GM23338 (cell line): Measurements from ENCODE around the gene FFAR3. TPM values are rescaled to one million over a fixed set of nuclear protein-coding genes. Genes with fewer than 3 reads are reported as not detected.

Experiments
- ATAC-seq: fragments of 200-7000 bp; cut with Tn5 transposase; 3 replicates; pipeline ENCODE4 v1.9.1; 2020
- DNase-seq: peaks from one replicate; pipeline ENCODE4 v3.0.0-alpha.2; 2015; ENCODE audit warnings: low spot score
- H2AFZ ChIP-seq: fragments of 200-600 bp; sonication (generic); 2 replicates; pipeline ENCODE4 v1.8.0; 2016; ENCODE audit warnings: antibody characterized with exemption, mild to moderate bottlenecking, moderate library complexity
- H3F3A ChIP-seq: fragments of 200-600 bp; sonication (generic); replicated peaks from 2 replicates; pipeline ENCODE4 v1.8.0; 2017; ENCODE audit warnings: antibody characterized with exemption, mixed run types, low read depth
- H3K27ac ChIP-seq: fragments of 200-600 bp; sonication (generic); 2 replicates; pipeline ENCODE4 v1.6.1; 2016; ENCODE audit warnings: low read depth
- H3K27me3 ChIP-seq: fragments of 200-600 bp; sonication (generic); 2 replicates; pipeline ENCODE4 v1.8.0; 2016; ENCODE audit warnings: mild to moderate bottlenecking, mixed run types, moderate library complexity; ENCODE audit not compliant: insufficient read depth
- H3K36me3 ChIP-seq: fragments of 200-600 bp; sonication (generic); 2 replicates; pipeline ENCODE4 v1.8.0; 2016; ENCODE audit warnings: mild to moderate bottlenecking; ENCODE audit not compliant: insufficient read depth
- H3K4me1 ChIP-seq: fragments of 200-600 bp; sonication (generic); 2 replicates; pipeline ENCODE4 v1.8.0; 2016; ENCODE audit warnings: mild to moderate bottlenecking, moderate library complexity; ENCODE audit not compliant: insufficient read depth
- H3K4me2 ChIP-seq: fragments of 200-600 bp; sonication (generic); 2 replicates; pipeline ENCODE4 v1.7.1; 2017; ENCODE audit warnings: mixed run types
- H3K4me3 ChIP-seq: fragments of 200-600 bp; sonication (generic); 2 replicates; pipeline ENCODE4 v1.6.1; 2016; ENCODE audit warnings: mixed run types
- H3K79me2 ChIP-seq: fragments of 200-600 bp; sonication (generic); replicated peaks from 2 replicates; pipeline ENCODE4 v1.8.0; 2017; ENCODE audit warnings: mild to moderate bottlenecking; ENCODE audit not compliant: insufficient read depth
- H3K9me2 ChIP-seq: fragments of 200-600 bp; sonication (generic); 2 replicates; pipeline ENCODE4 v1.8.0; 2017; ENCODE audit not compliant: insufficient read depth
- H4K20me1 ChIP-seq: fragments of 200-600 bp; sonication (generic); replicated peaks from 2 replicates; pipeline ENCODE4 v1.8.0; 2017; ENCODE audit warnings: mild to moderate bottlenecking; ENCODE audit not compliant: insufficient read depth
- H3K27ac Mint-ChIP-seq: 2 replicates; pipeline ENCODE4 v1.8.0; 2020; ENCODE audit warnings: inconsistent platforms, mild to moderate bottlenecking, moderate library complexity, mixed read lengths
- H3K27me3 Mint-ChIP-seq: 3 replicates; pipeline ENCODE4 v1.8.0; 2022; ENCODE audit warnings: low read depth, mild to moderate bottlenecking, moderate library complexity, mixed read lengths, inconsistent platforms; ENCODE audit not compliant: insufficient read depth, poor library complexity
- H3K36me3 Mint-ChIP-seq: 3 replicates; pipeline ENCODE4 v1.8.0; 2021; ENCODE audit warnings: low read depth, mild to moderate bottlenecking, inconsistent platforms, moderate library complexity, mixed read lengths
- H3K4me1 Mint-ChIP-seq: 3 replicates; pipeline ENCODE4 v1.8.0; 2020; ENCODE audit warnings: mild to moderate bottlenecking, inconsistent platforms, mixed read lengths
- H3K4me3 Mint-ChIP-seq: 3 replicates; pipeline ENCODE4 v1.8.0; 2021; ENCODE audit warnings: moderate library complexity, mild to moderate bottlenecking, inconsistent platforms, mixed read lengths
- H3K9me3 Mint-ChIP-seq: 3 replicates; pipeline ENCODE4 v1.8.0; 2020; ENCODE audit warnings: moderate library complexity, mild to moderate bottlenecking, inconsistent platforms, mixed read lengths
- CREB1 ChIP-seq: fragments of 250-450 bp; sonication (Bioruptor Pico); IDR thresholded peaks from 2 replicates; pipeline ENCODE4 v1.5.0; 2020; ENCODE audit warnings: low read depth, mild to moderate bottlenecking, moderate library complexity
- CTCF ChIP-seq, 2 experiments: fragments of 200-600 bp in 1 of 2; sonication (generic) in 1 of 2; conservative IDR thresholded peaks; 2 replicates each; pipeline versions ENCODE4 v1.5.1 to v1.6.1; 2016 to 2017; ENCODE audit warnings: antibody characterized with exemption in 2 of 2, low read depth in 2 of 2, mild to moderate bottlenecking in 2 of 2, moderate library complexity in 1 of 2
- ETS1 ChIP-seq: IDR thresholded peaks from 2 replicates; pipeline ENCODE4 v1.6.1; 2016; ENCODE audit warnings: antibody characterized with exemption
- EZH2 ChIP-seq: fragments of 200-600 bp; sonication (generic); IDR thresholded peaks from one replicate; pipeline ENCODE4 v1.8.0; 2017; ENCODE audit warnings: antibody characterized with exemption, mild to moderate bottlenecking, low read depth; ENCODE audit not compliant: unreplicated experiment
- EZH2phosphoT487 ChIP-seq: fragments of 200-600 bp; sonication (generic); IDR thresholded peaks from one replicate; pipeline ENCODE4 v1.8.1; 2018; ENCODE audit warnings: antibody characterized with exemption; ENCODE audit not compliant: unreplicated experiment
- JUNB ChIP-seq: IDR thresholded peaks from one replicate; pipeline ENCODE4 v1.6.1; 2016; ENCODE audit warnings: antibody characterized with exemption; ENCODE audit not compliant: unreplicated experiment
- NANOG ChIP-seq: IDR thresholded peaks from 2 replicates; pipeline ENCODE4 v1.6.1; 2016; ENCODE audit warnings: antibody characterized with exemption, borderline replicate concordance
- POLR2AphosphoS5 ChIP-seq: IDR thresholded peaks from 2 replicates; pipeline ENCODE4 v1.6.1; 2016; ENCODE audit warnings: antibody characterized with exemption, low read depth
- REST ChIP-seq: IDR thresholded peaks from one replicate; pipeline ENCODE4 v1.6.1; 2018; ENCODE audit warnings: antibody characterized with exemption; ENCODE audit not compliant: unreplicated experiment
- STAT1 ChIP-seq: IDR thresholded peaks from one replicate; pipeline ENCODE4 v1.6.1; 2016; ENCODE audit warnings: antibody characterized with exemption; ENCODE audit not compliant: unreplicated experiment
- ZNF114 ChIP-seq: fragments of 250-450 bp; sonication (Bioruptor Pico); IDR thresholded peaks from 2 replicates; pipeline ENCODE4 v1.5.0; 2020; ENCODE audit warnings: mild to moderate bottlenecking, moderate library complexity
- ZNF331 ChIP-seq: fragments of 250-450 bp; sonication (Bioruptor Pico); IDR thresholded peaks from 2 replicates; pipeline ENCODE4 v1.5.0; 2020; ENCODE audit warnings: low read depth, mild to moderate bottlenecking, moderate library complexity
- ZNF462 ChIP-seq: fragments of 250-450 bp; sonication (Bioruptor Pico); IDR thresholded peaks from 2 replicates; pipeline ENCODE4 v1.5.0; 2020; ENCODE audit warnings: mild to moderate bottlenecking, moderate library complexity
- polyA plus RNA-seq: library from polyadenylated mRNA; unstranded; fragments of >200 nt; fragmentation: Nextera tagmentation; extraction: Ambion mirVana; gene quantifications from 2 replicates; pipeline ENCODE4 v1.2.1, GENCODE V29; 2016
- total RNA-seq: library from RNA; depleted of rRNA; stranded (reverse); fragments of >200 nt; shearing (Covaris generic); gene quantifications from 2 replicates; pipeline ENCODE4 v1.2.3, GENCODE V29; 2014

FFAR3 gene
- total and polyA plus RNA-seq, 2 experiments from 2014 or later = 0.35 TPM; not detected in 1

DNA sequence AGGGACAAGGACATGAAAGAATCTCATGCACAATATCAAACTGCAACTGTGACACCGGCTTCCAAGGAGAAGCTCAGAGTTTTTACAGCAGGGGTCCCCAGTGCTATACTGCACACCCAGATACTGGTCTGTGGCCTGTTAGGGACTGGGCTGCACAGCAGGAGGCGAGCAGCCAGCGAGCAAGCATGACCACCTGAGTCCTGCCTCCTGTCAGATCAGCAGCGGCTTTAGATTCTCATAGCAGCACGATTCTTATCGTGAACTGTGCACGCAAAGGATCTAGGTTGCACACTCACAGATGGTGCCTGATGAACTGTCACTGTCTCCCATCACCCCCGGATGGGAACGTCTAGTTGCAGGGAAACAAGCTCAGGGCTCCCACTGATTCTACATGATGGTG lies 42.4 kb upstream of the FFAR3 start:
- Histone ChIP-seq H3K9me2 (no peaks in the 10 kb centered on the region), H3K79me2 (no peaks in the 10 kb centered on the region), H2AFZ (no peak overlapping the region), H3K27me3 (no peaks in the 10 kb centered on the region), H3K4me1 (no peaks in the 10 kb centered on the region), H3K4me2 (no peak overlapping the region), H4K20me1 (no peaks in the 10 kb centered on the region), H3F3A (no peaks in the 10 kb centered on the region), H3K27ac (no peak overlapping the region), H3K36me3 (no peaks in the 10 kb centered on the region), H3K4me3 (no peak overlapping the region)
- Mint-ChIP-seq H3K27ac (no peak overlapping the region), H3K36me3 (no peaks in the 10 kb centered on the region), H3K9me3 (no peaks in the 10 kb centered on the region), H3K4me1 (peaks cover 2% of the 10 kb centered on the region; the same call in 1 of the 3 replicates), H3K4me3 (no peak overlapping the region), H3K27me3 (peaks cover 5% of the 10 kb centered on the region)
- TF ChIP-seq NANOG (no peak), CREB1 (no peak), ZNF331 (CRISPR knock-in tag) (no peak), CTCF (conservative IDR thresholded peaks at IDR 0.05; ENCODE audit: low read depth in 2 of 2) (no peak), ZNF114 (no peak), ZNF462 (no peak), ETS1 (no peak), EZH2 (no peak), REST (no peak), POLR2AphosphoS5 (no peak), JUNB (no peak), EZH2phosphoT487 (no peak), STAT1 (no peak)
- ATAC-seq (no peak), DNase-seq (no peak)
